Right lobe of liver (tissue), 4 donors: ENCODE measurements around the gene NPR1.
"Not testable (repeated sequence)": the region's sequence is repeated elsewhere in the genome, so short reads cannot be mapped to it uniquely, and the experiment has no call there.

Source experiments
- CTCF ChIP-seq, 4 donors: fragments of 200-600 bp in 3 of 4; fragments of 450-650 bp in 1 of 4; IDR thresholded peaks; one replicate each; pipeline versions ENCODE4 v1.5.1 to v1.8.0; 2016 to 2022; ENCODE audit warnings: antibody characterized with exemption in 4 of 4, mild to moderate bottlenecking in 2 of 4
- POLR2A ChIP-seq: fragments of 450-650 bp; IDR thresholded peaks from one replicate; pipeline ENCODE4 v1.6.1; 2017; ENCODE audit warnings: antibody characterized with exemption, mild to moderate bottlenecking
- donor health status: DM: no; HTN: no; CAD: no.
- donor health status: DM: no; HTN: no; CAD: no.
- donor health status: DM: no; HTN: yes; CAD: no.

- TF ChIP-seq CTCF (IDR thresholded peaks at IDR 0.05); POLR2A: not testable (repeated sequence)
These were observed 37.7 kb downstream of the NPR1 start for GRCh38 chr1:153716211-153716610.
